Liver (tissue), 3 donors: Measurements from ENCODE around the gene PITPNC1.

Experiments used
- CTCF ChIP-seq: fragments of 150-350 bp; IDR thresholded peaks from 2 replicates; pipeline ENCODE4 v1.5.1; 2017; ENCODE audit warnings: improper control_type of control experiment, low read depth, low read length; ENCODE audit not compliant: missing input control
- FOXA1 ChIP-seq: IDR thresholded peaks from 2 replicates; pipeline ENCODE4 v1.6.1; 2016; ENCODE audit warnings: antibody characterized with exemption
- JUND ChIP-seq, 2 donors: IDR thresholded peaks; 2 replicates each; pipeline ENCODE4 v1.6.1; 2016; ENCODE audit warnings: antibody characterized with exemption in 2 of 2
- SP1 ChIP-seq: IDR thresholded peaks from 2 replicates; pipeline ENCODE4 v1.6.1; 2018; ENCODE audit warnings: antibody characterized with exemption, mild to moderate bottlenecking
- TAF1 ChIP-seq: conservative IDR thresholded peaks from 2 replicates; pipeline ENCODE4 v1.6.1; 2016; ENCODE audit warnings: antibody characterized with exemption, mild to moderate bottlenecking
- ZBTB33 ChIP-seq: IDR thresholded peaks from 2 replicates; pipeline ENCODE4 v1.6.1; 2016; ENCODE audit warnings: antibody characterized with exemption
- donor health status: healthy.
- donor health status: healthy.

- TF ChIP-seq CTCF: no peak
- no peak for TF ChIP-seq FOXA1
- TF ChIP-seq SP1: no peak
- no peak for TF ChIP-seq JUND (IDR thresholded peaks at IDR 0.05)
- TF ChIP-seq TAF1: no peak
- no peak for TF ChIP-seq ZBTB33
These were observed 15.0 kb downstream of the PITPNC1 start for GRCh38 chr17:67392111-67392510.
